SK-N-MC (cell line): ENCODE data around the gene EIF2B2.

Experiments
- EZH2 ChIP-seq: fragments of 200-600 bp; sonication (generic); IDR thresholded peaks from one replicate; pipeline ENCODE4 v1.6.1; 2017; ENCODE audit warnings: antibody characterized with exemption
- FOXP2 ChIP-seq: optimal IDR thresholded peaks from 2 replicates; pipeline ENCODE3; 2011; ENCODE audit warnings: mild to moderate bottlenecking, moderate library complexity; ENCODE audit not compliant: insufficient read depth; ENCODE audit errors: extremely low read length, control extremely low read depth
- POLR2AphosphoS5 ChIP-seq: IDR thresholded peaks from 2 replicates; pipeline ENCODE4 v1.6.1; 2012; ENCODE audit warnings: mild to moderate bottlenecking, low read depth, low read length, borderline replicate concordance

GRCh38 chr14:75044322-75044721, 41.6 kb downstream of the EIF2B2 start:
- TF ChIP-seq POLR2AphosphoS5 (no peak), EZH2 (no peak), FOXP2 (no peak)
